Measurements from ENCODE around the gene MRM2. TPM values are rescaled to one million over a fixed set of nuclear protein-coding genes. Genes with fewer than 3 reads are reported as not detected.
A peak's percentile ranks its signal among the peaks of the same experiment; 100 is the strongest.

MRM2 gene
- total and polyA plus RNA-seq, 5 donors from 2014 or later = 7.3 to 39.7 (median 37.1) TPM

GRCh38 chr7:2199528-2199927, 42.5 kb downstream of the MRM2 start:
- no peak overlapping the region for H3K4me3 ChIP-seq (ENCODE audit: low read depth, low read length)
- H3K9me3 ChIP-seq (ENCODE audit: control insufficient read depth in 2 of 2, low read length in 2 of 2) = peaks cover 0 to 2% of the 10 kb centered on the region in 2 experiments
- Mint-ChIP-seq H3K4me1 (peaks cover 0 to 4% (median 0%) of the 10 kb centered on the region in 4 donors), H3K27me3 (no peaks in the 10 kb centered on the region), H3K9me3 (no peaks in the 10 kb centered on the region), H3K27ac (no peak overlapping the region), H3K4me3 (no peak overlapping the region), H3K36me3 (peaks cover 32% of the 10 kb centered on the region)
- no peaks in the 10 kb centered on the region for H3K4me1 ChIP-seq (ENCODE audit: control insufficient read depth, insufficient read depth, low read length, poor library complexity, severe bottlenecking)
- H3K27me3 ChIP-seq (ENCODE audit: control insufficient read depth, insufficient read depth, low read length) = no peaks in the 10 kb centered on the region
- peaks cover 21% of the 10 kb centered on the region for H3K36me3 ChIP-seq (ENCODE audit: control insufficient read depth, insufficient read depth, low read length)
- ATAC-seq (ENCODE audit: low read depth in 2 of 2) (no peak), DNase-seq (no peak)
- H3K27ac ChIP-seq (ENCODE audit: insufficient read depth, low read length, poor library complexity, severe bottlenecking) = no peak overlapping the region

- no peaks in the 10 kb centered on the region for H3K27me3 Mint-ChIP-seq
- ATAC-seq (ENCODE audit: low read depth in 2 of 2) = no peak
- Histone ChIP-seq H3K4me3 (ENCODE audit: low read depth, low read length) (no peak overlapping the region), H3K36me3 (ENCODE audit: control insufficient read depth, insufficient read depth, low read length) (peaks cover 21% of the 10 kb centered on the region), H3K4me1 (ENCODE audit: control insufficient read depth, insufficient read depth, low read length, poor library complexity, severe bottlenecking) (no peaks in the 10 kb centered on the region), H3K27ac (ENCODE audit: insufficient read depth, low read length, poor library complexity, severe bottlenecking) (no peak overlapping the region), H3K9me3 (ENCODE audit: control insufficient read depth in 2 of 2, low read length in 2 of 2) (peaks cover 0 to 2% of the 10 kb centered on the region in 2 experiments), H3K27me3 (ENCODE audit: control insufficient read depth, insufficient read depth, low read length) (no peaks in the 10 kb centered on the region)
- H3K9me3 Mint-ChIP-seq = no peaks in the 10 kb centered on the region
- peaks cover 0 to 4% (median 0%) of the 10 kb centered on the region in 4 donors for H3K4me1 Mint-ChIP-seq
- DNase-seq = no peak
- no peak overlapping the region for H3K4me3 Mint-ChIP-seq
- H3K27ac Mint-ChIP-seq = no peak overlapping the region
- peaks cover 32% of the 10 kb centered on the region for H3K36me3 Mint-ChIP-seq
Measured at GRCh38 chr7:2198760-2199159, 43.2 kb downstream of the MRM2 start.

GRCh38 chr7:2198206-2198605, 43.8 kb downstream of the MRM2 start:
- ATAC-seq (ENCODE audit: low read depth in 2 of 2) = no peak
- Histone ChIP-seq H3K4me1 (ENCODE audit: control insufficient read depth, insufficient read depth, low read length, poor library complexity, severe bottlenecking) (no peaks in the 10 kb centered on the region), H3K27me3 (ENCODE audit: control insufficient read depth, insufficient read depth, low read length) (no peaks in the 10 kb centered on the region), H3K9me3 (ENCODE audit: control insufficient read depth in 2 of 2, low read length in 2 of 2) (peaks cover 0 to 2% of the 10 kb centered on the region in 2 experiments), H3K36me3 (ENCODE audit: control insufficient read depth, insufficient read depth, low read length) (peaks cover 21% of the 10 kb centered on the region), H3K27ac (ENCODE audit: insufficient read depth, low read length, poor library complexity, severe bottlenecking) (no peak overlapping the region), H3K4me3 (ENCODE audit: low read depth, low read length) (no peak overlapping the region)
- H3K9me3 Mint-ChIP-seq = no peaks in the 10 kb centered on the region
- H3K4me3 Mint-ChIP-seq = no peak overlapping the region
- H3K4me1 Mint-ChIP-seq = peaks cover 0 to 4% (median 0%) of the 10 kb centered on the region in 4 donors
- no peak overlapping the region for H3K27ac Mint-ChIP-seq
- H3K27me3 Mint-ChIP-seq = no peaks in the 10 kb centered on the region
- H3K36me3 Mint-ChIP-seq = peaks cover 32% of the 10 kb centered on the region
- no peak for DNase-seq

- Mint-ChIP-seq H3K9me3 (no peaks in the 10 kb centered on the region), H3K4me3 (peak overlapping the region in 1 of 4 donors; percentile 21), H3K4me1 (peaks cover 0 to 4% (median 0%) of the 10 kb centered on the region in 4 donors), H3K27ac (no peak overlapping the region), H3K27me3 (no peaks in the 10 kb centered on the region), H3K36me3 (peaks cover 33% of the 10 kb centered on the region)
- ATAC-seq (ENCODE audit: low read depth in 2 of 2) (no peak), DNase-seq (no peak)
- no peak overlapping the region for H3K27ac ChIP-seq (ENCODE audit: insufficient read depth, low read length, poor library complexity, severe bottlenecking)
- peaks cover 21% of the 10 kb centered on the region for H3K36me3 ChIP-seq (ENCODE audit: control insufficient read depth, insufficient read depth, low read length)
- no peak overlapping the region for H3K4me3 ChIP-seq (ENCODE audit: low read depth, low read length)
- no peaks in the 10 kb centered on the region for H3K4me1 ChIP-seq (ENCODE audit: control insufficient read depth, insufficient read depth, low read length, poor library complexity, severe bottlenecking)
- H3K27me3 ChIP-seq (ENCODE audit: control insufficient read depth, insufficient read depth, low read length) = no peaks in the 10 kb centered on the region
- H3K9me3 ChIP-seq (ENCODE audit: control insufficient read depth in 2 of 2, low read length in 2 of 2) = peaks cover 0 to 2% of the 10 kb centered on the region in 2 experiments
Measured at GRCh38 chr7:2197436-2198155, 44.4 kb downstream of the MRM2 start.

- Histone ChIP-seq H3K27me3 (ENCODE audit: control insufficient read depth, insufficient read depth, low read length) (no peaks in the 10 kb centered on the region), H3K9me3 (ENCODE audit: control insufficient read depth in 2 of 2, low read length in 2 of 2) (peaks cover 0 to 2% of the 10 kb centered on the region in 2 experiments), H3K27ac (ENCODE audit: insufficient read depth, low read length, poor library complexity, severe bottlenecking) (no peak overlapping the region), H3K36me3 (ENCODE audit: control insufficient read depth, insufficient read depth, low read length) (peaks cover 21% of the 10 kb centered on the region), H3K4me3 (ENCODE audit: low read depth, low read length) (no peak overlapping the region), H3K4me1 (ENCODE audit: control insufficient read depth, insufficient read depth, low read length, poor library complexity, severe bottlenecking) (no peaks in the 10 kb centered on the region)
- H3K36me3 Mint-ChIP-seq = peaks cover 34% of the 10 kb centered on the region
- H3K27ac Mint-ChIP-seq = no peak overlapping the region
- H3K4me3 Mint-ChIP-seq = no peak overlapping the region
- no peaks in the 10 kb centered on the region for H3K9me3 Mint-ChIP-seq
- no peak for ATAC-seq (ENCODE audit: low read depth in 2 of 2)
- DNase-seq = no peak
- no peaks in the 10 kb centered on the region for H3K27me3 Mint-ChIP-seq
- H3K4me1 Mint-ChIP-seq = peaks cover 0 to 4% (median 0%) of the 10 kb centered on the region in 4 donors
Measured at GRCh38 chr7:2196381-2197378, 45.3 kb downstream of the MRM2 start.

GRCh38 chr7:2195400-2196246, 46.4 kb downstream of the MRM2 start:
- ATAC-seq (ENCODE audit: low read depth in 2 of 2) = no peak
- Histone ChIP-seq H3K27me3 (ENCODE audit: control insufficient read depth, insufficient read depth, low read length) (no peaks in the 10 kb centered on the region), H3K27ac (ENCODE audit: insufficient read depth, low read length, poor library complexity, severe bottlenecking) (no peak overlapping the region), H3K4me1 (ENCODE audit: control insufficient read depth, insufficient read depth, low read length, poor library complexity, severe bottlenecking) (no peaks in the 10 kb centered on the region), H3K36me3 (ENCODE audit: control insufficient read depth, insufficient read depth, low read length) (peaks cover 20% of the 10 kb centered on the region), H3K9me3 (ENCODE audit: control insufficient read depth in 2 of 2, low read length in 2 of 2) (peaks cover 0 to 2% of the 10 kb centered on the region in 2 experiments), H3K4me3 (ENCODE audit: low read depth, low read length) (no peak overlapping the region)
- Mint-ChIP-seq H3K27ac (no peak overlapping the region), H3K36me3 (peaks cover 34% of the 10 kb centered on the region), H3K4me1 (peaks cover 0 to 4% (median 0%) of the 10 kb centered on the region in 4 donors), H3K27me3 (no peaks in the 10 kb centered on the region), H3K4me3 (no peak overlapping the region), H3K9me3 (no peaks in the 10 kb centered on the region)
- no peak for DNase-seq
